Transverse colon (tissue), 4 donors: Measurements from ENCODE around the gene HADHB. TPM values are rescaled to one million over a fixed set of nuclear protein-coding genes. Genes with fewer than 3 reads are reported as not detected.

Experiments
- DNase-seq: peaks from one replicate; pipeline ENCODE4 v3.0.0-alpha.2; 2019
- H3K27ac ChIP-seq, 4 donors: fragments of 200-600 bp; sonication (generic); 2 replicates each; pipeline ENCODE4 v1.5.1; 2016 to 2018; ENCODE audit warnings: inconsistent platforms in 4 of 4
- H3K27me3 ChIP-seq: fragments of 200-600 bp; sonication (generic); 2 replicates; pipeline ENCODE4 v1.5.1; 2017; ENCODE audit warnings: inconsistent platforms
- H3K36me3 ChIP-seq, 4 donors: fragments of 200-600 bp; sonication (generic); 2 replicates each; pipeline ENCODE4 v1.5.1; 2017 to 2019; ENCODE audit warnings: inconsistent platforms in 4 of 4
- H3K4me1 ChIP-seq, 4 donors: fragments of 200-600 bp; sonication (generic); 2 replicates each; pipeline ENCODE4 v1.5.1; 2017 to 2020; ENCODE audit warnings: inconsistent platforms in 4 of 4
- H3K4me3 ChIP-seq, 4 donors: fragments of 200-600 bp; sonication (generic); 1 replicate in 1 of 4; 2 replicates in 3 of 4; pipeline versions ENCODE4 v1.5.1 to v1.6.1; 2017 to 2019; ENCODE audit warnings: inconsistent platforms in 4 of 4
- H3K9me3 ChIP-seq, 2 donors: fragments of 200-600 bp; sonication (generic); 2 replicates each; pipeline ENCODE4 v1.5.1; 2017 to 2019; ENCODE audit warnings: inconsistent platforms in 2 of 2
- CTCF ChIP-seq, 5 experiments: fragments of 200-600 bp in 3 of 5; fragments of 450-650 bp in 2 of 5; sonication (generic) in 3 of 5; IDR thresholded peaks; 1 replicate in 2 of 5; 2 replicates in 3 of 5; pipeline ENCODE4 v1.5.1; 2016 to 2017; ENCODE audit warnings: antibody characterized with exemption in 5 of 5, inconsistent platforms in 3 of 5, mild to moderate bottlenecking in 2 of 5, moderate library complexity in 1 of 5
- EP300 ChIP-seq: sonication (generic); formaldehyde crosslinking; IDR thresholded peaks from one replicate; pipeline ENCODE4 v1.6.1; 2017; ENCODE audit warnings: antibody characterized with exemption, low read depth
- POLR2A ChIP-seq: fragments of 450-650 bp; IDR thresholded peaks from one replicate; pipeline ENCODE4 v1.6.1; 2016; ENCODE audit warnings: antibody characterized with exemption, mild to moderate bottlenecking, moderate library complexity
- POLR2AphosphoS5 ChIP-seq, 3 donors: sonication (generic); formaldehyde crosslinking; IDR thresholded peaks; one replicate each; pipeline ENCODE4 v1.6.1; 2016; ENCODE audit warnings: antibody characterized with exemption in 3 of 3
- WGBS, 2 donors: methylation state at CpG; one replicate each; pipeline ENCODE4 v1.1.5; 2018; ENCODE audit warnings: low coverage in 1 of 2; 5-methylcytosine and 5-hydroxymethylcytosine counted together
- in situ Hi-C, 4 donors: fragments of 200-750 bp; cut with MboI; loops; one replicate each; pipeline versions ENCODE4 v1.15.0 to v1.15.1; 2017; ENCODE audit warnings: low sequenced_read_pairs in 3 of 4, low pct_ligation_motif_present in 1 of 4, low pct_unique_long_range_greater_than_20kb in 1 of 4
- intact Hi-C: fragments of 100-400 bp; cut with DNase I; formaldehyde crosslinking; loops from one replicate; pipeline ENCODE4 v1.15.1; 2023; ENCODE audit warnings: low total_unique reads
- total RNA-seq, 4 donors: library from RNA; depleted of rRNA; stranded (reverse); fragments of >200 nt; gene quantifications; one replicate each; pipeline ENCODE4 v1.1.0, GENCODE V29; 2016

HADHB gene
- total RNA-seq, 4 donors from 2014 or later = 53.1 to 182 (median 133) TPM

GRCh38 chr2:26214759-26215158, 30.0 kb upstream of the HADHB start:
- no peak for DNase-seq
- H3K27me3 ChIP-seq = no peaks in the 10 kb centered on the region
- TF ChIP-seq EP300 (no peak), CTCF (IDR thresholded peaks at IDR 0.05) (no peak), POLR2A (no peak), POLR2AphosphoS5 (IDR thresholded peaks at IDR 0.05) (no peak)
- H3K9me3 ChIP-seq = no peaks in the 10 kb centered on the region
- H3K27ac ChIP-seq = no peak overlapping the region
- 33 to 54% methylated on average over 1 of the region's 1 CpG for WGBS, 2 donors
- intact Hi-C loops = no loop called here
- in situ Hi-C loops = no loop called here
- H3K4me3 ChIP-seq = no peak overlapping the region
- H3K36me3 ChIP-seq = peaks cover 0 to 63% (median 30%) of the 10 kb centered on the region in 4 donors
- peaks cover 0 to 5% (median 0%) of the 10 kb centered on the region in 4 donors for H3K4me1 ChIP-seq

- Histone ChIP-seq H3K36me3 (peaks cover 0 to 59% (median 26%) of the 10 kb centered on the region in 4 donors), H3K4me3 (no peak overlapping the region)
- intact Hi-C loops = no loop called here
Observed at GRCh38 chr2:26215833-26216232, 28.9 kb upstream of the HADHB start.

DNA sequence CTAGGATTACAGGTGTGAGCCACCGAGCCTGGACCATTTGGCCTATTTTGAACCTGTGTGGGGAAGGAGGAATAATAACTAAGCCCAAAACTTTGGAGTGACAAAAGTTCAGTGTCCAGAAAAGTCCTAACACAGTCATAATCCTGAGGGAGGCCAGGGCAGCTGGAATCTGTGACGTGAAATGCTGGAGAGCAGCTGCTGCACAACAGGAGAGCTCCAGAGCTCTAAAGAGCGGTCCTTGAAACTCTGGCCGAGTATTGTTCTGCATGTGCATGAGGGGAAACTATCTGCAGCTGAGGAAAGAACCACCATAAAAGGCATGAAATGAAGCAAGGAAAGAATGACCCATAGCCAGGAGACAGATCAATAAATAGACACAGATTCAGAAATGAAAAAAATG, 28.2 kb upstream of the HADHB start:
- no peaks in the 10 kb centered on the region for H3K9me3 ChIP-seq
- intact Hi-C loops = no loop called here
- TF ChIP-seq CTCF (IDR thresholded peaks at IDR 0.05) = no peak
- TF ChIP-seq POLR2A = no peak
- TF ChIP-seq POLR2AphosphoS5 (IDR thresholded peaks at IDR 0.05) = no peak
- TF ChIP-seq EP300 = no peak
- H3K27me3 ChIP-seq = no peaks in the 10 kb centered on the region
- peaks cover 0 to 5% (median 0%) of the 10 kb centered on the region in 4 donors for H3K4me1 ChIP-seq
- peaks cover 0 to 56% (median 22%) of the 10 kb centered on the region in 4 donors for H3K36me3 ChIP-seq
- H3K4me3 ChIP-seq = no peak overlapping the region
- in situ Hi-C loops = no loop called here
- WGBS, 2 donors = 80 to 93% methylated on average over 3 to 4 of the region's 4 CpGs
- no peak overlapping the region for H3K27ac ChIP-seq
- DNase-seq = no peak

More at GRCh38 chr2:26215833-26216232, 28.9 kb upstream of the HADHB start:
- peaks cover 0 to 5% (median 0%) of the 10 kb centered on the region in 4 donors for H3K4me1 ChIP-seq
- DNase-seq = no peak
- H3K9me3 ChIP-seq = no peaks in the 10 kb centered on the region
- TF ChIP-seq CTCF (IDR thresholded peaks at IDR 0.05) = no peak
- H3K27me3 ChIP-seq = no peaks in the 10 kb centered on the region
- in situ Hi-C loops = no loop called here
- 90 to 100% methylated on average over 1 of the region's 1 CpG for WGBS, 2 donors
- no peak overlapping the region for H3K27ac ChIP-seq

GRCh38 chr2:26217720-26218119, 27.0 kb upstream of the HADHB start:
- WGBS, 2 donors = 81 to 95% methylated on average over 6 of the region's 6 CpGs
- in situ Hi-C loops = no loop called here
- no peak overlapping the region for H3K4me3 ChIP-seq

More at GRCh38 chr2:26217720-26218119, 27.0 kb upstream of the HADHB start:
- no peak for DNase-seq
- TF ChIP-seq POLR2A = no peak
- TF ChIP-seq EP300 = no peak
- no peak for TF ChIP-seq CTCF (IDR thresholded peaks at IDR 0.05)
- no peak for TF ChIP-seq POLR2AphosphoS5 (IDR thresholded peaks at IDR 0.05)
- intact Hi-C loops = no loop called here
- Histone ChIP-seq H3K27me3 (no peaks in the 10 kb centered on the region), H3K36me3 (peaks cover 0 to 44% (median 17%) of the 10 kb centered on the region in 4 donors), H3K27ac (no peak overlapping the region), H3K9me3 (no peaks in the 10 kb centered on the region), H3K4me1 (peaks cover 0 to 5% (median 0%) of the 10 kb centered on the region in 4 donors)
